GM10266 (cell line): ENCODE results near the gene HSD11B2.

ENCODE experiments used
- DNase-seq: peaks from one replicate; pipeline ENCODE4 v3.0.0; 2012; ENCODE audit errors: extremely low spot score
- TF ChIP-seq, protein P1 (sequence below): IDR thresholded peaks from 2 replicates; pipeline ENCODE4 v1.5.1; 2012; ENCODE audit warnings: mild to moderate bottlenecking, low read depth; ENCODE audit not compliant: control insufficient read depth, insufficient read depth; ENCODE audit errors: missing control alignments

HSD11B2 gene

DNA sequence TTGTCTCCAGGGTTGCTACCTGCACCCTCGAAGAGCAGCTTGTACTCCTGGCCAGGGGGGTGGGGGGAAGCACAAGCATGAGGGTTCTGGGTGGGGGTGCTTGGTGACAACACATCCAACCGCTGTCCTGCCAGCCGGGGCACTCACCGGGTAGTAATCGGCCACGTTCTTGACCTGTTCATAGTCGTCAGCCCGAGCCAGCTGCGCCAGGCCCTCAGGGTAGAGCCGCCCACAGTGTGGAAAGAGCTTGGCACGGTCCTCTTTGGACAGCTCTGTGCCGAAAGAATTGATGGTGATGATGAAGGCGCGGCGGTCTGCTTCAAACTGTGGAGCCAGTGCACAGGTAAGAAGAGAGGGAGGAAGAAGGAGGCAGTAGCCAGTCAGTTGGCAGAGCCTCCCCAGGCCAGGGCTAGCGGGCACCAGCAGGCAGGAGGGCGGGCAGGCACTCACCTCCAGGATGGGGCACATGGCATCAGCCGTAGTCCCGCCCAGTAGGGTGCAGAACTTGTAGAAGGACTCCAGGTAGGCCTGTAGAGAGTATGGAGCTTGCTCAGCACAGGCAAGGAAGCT is 8.0 kb downstream of the HSD11B2 start:
- TF ChIP-seq, protein P1, sequence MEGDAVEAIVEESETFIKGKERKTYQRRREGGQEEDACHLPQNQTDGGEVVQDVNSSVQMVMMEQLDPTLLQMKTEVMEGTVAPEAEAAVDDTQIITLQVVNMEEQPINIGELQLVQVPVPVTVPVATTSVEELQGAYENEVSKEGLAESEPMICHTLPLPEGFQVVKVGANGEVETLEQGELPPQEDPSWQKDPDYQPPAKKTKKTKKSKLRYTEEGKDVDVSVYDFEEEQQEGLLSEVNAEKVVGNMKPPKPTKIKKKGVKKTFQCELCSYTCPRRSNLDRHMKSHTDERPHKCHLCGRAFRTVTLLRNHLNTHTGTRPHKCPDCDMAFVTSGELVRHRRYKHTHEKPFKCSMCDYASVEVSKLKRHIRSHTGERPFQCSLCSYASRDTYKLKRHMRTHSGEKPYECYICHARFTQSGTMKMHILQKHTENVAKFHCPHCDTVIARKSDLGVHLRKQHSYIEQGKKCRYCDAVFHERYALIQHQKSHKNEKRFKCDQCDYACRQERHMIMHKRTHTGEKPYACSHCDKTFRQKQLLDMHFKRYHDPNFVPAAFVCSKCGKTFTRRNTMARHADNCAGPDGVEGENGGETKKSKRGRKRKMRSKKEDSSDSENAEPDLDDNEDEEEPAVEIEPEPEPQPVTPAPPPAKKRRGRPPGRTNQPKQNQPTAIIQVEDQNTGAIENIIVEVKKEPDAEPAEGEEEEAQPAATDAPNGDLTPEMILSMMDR = no peak
- DNase-seq = no peak

- DNase-seq = no peak
- TF ChIP-seq, protein P1 = no peak
Measured at GRCh38 chr16:67441271-67441753, 10.4 kb downstream of the HSD11B2 start.

DNA sequence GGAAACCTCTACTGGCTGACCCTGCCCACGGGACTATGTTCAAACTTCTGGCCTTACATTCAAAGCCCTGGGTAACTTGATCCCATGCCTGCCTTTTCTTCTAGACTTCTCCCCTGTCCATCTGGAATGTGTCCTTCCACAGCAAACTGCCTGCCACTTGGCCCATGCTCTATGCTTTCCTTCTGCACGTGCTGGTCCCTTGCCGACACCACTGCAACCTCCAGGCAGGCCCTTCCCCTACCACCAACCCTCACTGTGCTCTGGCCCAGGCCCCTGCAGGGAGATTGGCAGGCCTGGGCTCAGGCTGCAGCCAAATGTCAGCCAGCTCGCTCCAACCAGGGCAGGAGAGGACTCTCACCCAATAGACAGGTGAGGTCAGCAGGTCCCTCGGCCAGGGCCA is 11.0 kb downstream of the HSD11B2 start:
- TF ChIP-seq, protein P1 = no peak
- no peak for DNase-seq

- no peak for DNase-seq
- TF ChIP-seq, protein P1 = no peak
Measured at GRCh38 chr16:67442581-67443255, 11.8 kb downstream of the HSD11B2 start.

DNA sequence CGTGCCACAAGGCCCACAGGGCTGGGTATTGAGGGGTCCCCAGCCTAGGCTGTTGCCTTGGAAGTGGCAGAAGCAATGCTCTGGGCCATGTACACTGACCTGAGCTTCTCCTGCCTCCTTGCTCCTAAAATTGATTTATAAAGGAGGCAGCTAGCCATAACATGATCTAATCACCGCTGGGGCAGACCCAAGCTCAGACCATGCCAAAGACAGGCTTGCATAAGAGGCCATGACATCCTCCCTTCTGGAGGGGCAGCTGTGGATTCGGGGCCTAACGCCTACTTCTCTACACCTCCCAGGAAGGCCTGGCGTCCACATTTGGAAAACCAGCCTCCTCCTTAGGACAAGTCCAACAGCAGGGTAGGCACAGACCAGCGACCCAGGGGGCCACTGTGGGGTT is 12.3 kb downstream of the HSD11B2 start:
- DNase-seq = no peak
- TF ChIP-seq, protein P1 = no peak

DNA sequence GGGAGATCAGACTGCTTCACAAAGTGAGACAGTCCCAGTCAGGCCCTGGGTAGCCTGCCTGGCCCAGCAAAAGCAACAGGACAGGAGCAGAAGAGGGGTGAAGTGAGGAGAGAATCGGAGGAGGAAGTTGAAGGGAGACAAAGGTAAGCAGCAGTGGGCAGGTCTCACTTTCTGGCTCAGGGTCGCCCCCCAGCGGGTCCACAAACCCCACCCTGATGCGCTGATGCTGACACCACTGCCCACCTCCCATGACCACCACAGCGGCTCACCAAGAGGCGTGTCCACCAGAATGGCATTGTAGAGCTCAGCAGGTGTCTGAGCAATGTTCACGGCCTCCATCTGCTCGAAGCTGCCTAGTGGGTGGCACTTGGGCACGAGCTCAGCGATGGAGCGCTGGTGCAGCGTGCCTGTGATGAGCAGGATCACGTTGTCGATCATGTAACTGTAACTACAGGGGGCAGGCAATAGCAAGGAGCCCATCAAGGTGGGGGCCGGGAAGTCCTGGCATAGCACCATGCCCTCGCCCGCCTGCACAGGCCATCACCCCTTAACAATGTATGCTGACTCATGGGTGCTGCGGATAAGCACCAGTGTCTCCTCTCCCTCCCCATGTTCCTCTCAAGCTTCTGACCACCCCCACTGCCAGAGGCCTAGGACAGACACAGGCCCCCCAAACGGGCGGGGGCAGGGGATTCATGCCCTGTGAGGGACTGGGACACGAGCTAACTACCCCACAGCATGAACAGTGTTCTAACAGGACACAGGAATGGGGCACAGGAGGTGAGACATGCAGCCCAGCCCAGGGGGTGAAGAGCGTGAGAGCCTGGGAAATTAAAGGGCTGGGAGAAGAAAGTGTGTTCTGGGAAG is 13.6 kb downstream of the HSD11B2 start:
- TF ChIP-seq, protein P1 = no peak
- DNase-seq = no peak
